ENCODE results near the gene ESR1. TPM values are rescaled to one million over a fixed set of nuclear protein-coding genes. Genes with fewer than 3 reads are reported as not detected.

Gene ESR1
- total RNA-seq, 1 experiment from 2014 or later, result not detected

DNA sequence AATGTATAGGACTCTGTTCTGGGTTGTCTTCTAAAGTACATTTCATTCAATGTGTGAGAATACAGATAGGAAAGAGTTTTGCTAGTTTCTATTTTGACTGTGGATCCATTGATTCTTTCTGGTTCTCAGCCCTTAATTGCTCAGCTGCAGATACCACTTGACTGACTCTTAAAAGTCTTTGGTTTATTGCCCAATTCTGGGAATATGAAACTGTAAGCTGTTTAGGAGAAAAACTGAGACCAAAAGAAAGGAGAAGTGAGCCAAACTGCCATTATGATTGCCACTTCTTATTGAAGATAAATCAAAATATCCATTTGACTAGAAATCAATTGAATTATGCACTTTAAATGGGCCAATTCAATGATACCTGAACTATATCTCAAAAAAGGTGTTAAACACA is 211.4 kb downstream of the ESR1 start:
- no peak overlapping the region for H3K14ac ChIP-seq (ENCODE audit: insufficient read depth, low read length)

More for the DNA sequence above, 211.4 kb downstream of the ESR1 start:
- no peak overlapping the region for H4K5ac ChIP-seq (ENCODE audit: insufficient read length, low read depth, low read length)
- H3K18ac ChIP-seq (ENCODE audit: insufficient read length, low read depth, low read length), result no peak overlapping the region
- H3K27ac ChIP-seq (ENCODE audit: insufficient read length, low read depth, low read length), result no peak overlapping the region
- no peak overlapping the region for H2AK5ac ChIP-seq (ENCODE audit: insufficient read length, low read length)
- Mint-ChIP-seq H3K36me3 (ENCODE audit: insufficient read depth in 1 of 3, low read depth in 3 of 3) (peaks cover 0 to 4% (median 0%) of the 10 kb centered on the region in 3 experiments; a peak in 3 of 7 replicates), H3K4me1 (no peaks in the 10 kb centered on the region), H3K4me3 (no peak overlapping the region), H3K27ac (no peak overlapping the region), H3K9me3 (peaks cover 5 to 10% of the 10 kb centered on the region in 2 experiments; a peak in 4 of 5 replicates), H3K27me3 (ENCODE audit: low read depth) (no peaks in the 10 kb centered on the region)
- DNase-seq, result no peak
- no peak overlapping the region for H3T11ph ChIP-seq (ENCODE audit: low read length)
- H4K8ac ChIP-seq (replicated peaks; ENCODE audit: insufficient read length, low read depth, low read length), result no peak overlapping the region
- H2BK20ac ChIP-seq (ENCODE audit: low read depth, low read length, poor library complexity, severe bottlenecking), result no peak overlapping the region
- H3K4me1 ChIP-seq (ENCODE audit: insufficient read depth, low read length), result no peaks in the 10 kb centered on the region
- no peak overlapping the region for H2BK120ac ChIP-seq (ENCODE audit: low read depth, low read length, poor library complexity, severe bottlenecking)
- no peaks in the 10 kb centered on the region for H4K20me1 ChIP-seq (ENCODE audit: control insufficient read depth, insufficient read depth, insufficient read length)
- no peak overlapping the region for H2BK5ac ChIP-seq (ENCODE audit: insufficient read length, low read length)
- H3K79me2 ChIP-seq (ENCODE audit: insufficient read depth, low read length), result no peaks in the 10 kb centered on the region
- no peak overlapping the region for H3K9ac ChIP-seq (ENCODE audit: extremely low read depth, insufficient read length, low read length)
- H2BK12ac ChIP-seq (ENCODE audit: insufficient read length, low read depth, low read length), result no peak overlapping the region
- no peak overlapping the region for H3K4me2 ChIP-seq (ENCODE audit: insufficient read depth, insufficient read length, low read length)
- no peaks in the 10 kb centered on the region for H3K79me1 ChIP-seq (ENCODE audit: insufficient read depth, low read depth, low read length, poor library complexity, severe bottlenecking)
- H3K23me2 ChIP-seq (ENCODE audit: insufficient read length, low read depth, low read length, poor library complexity, severe bottlenecking), result no peaks in the 10 kb centered on the region
- no peaks in the 10 kb centered on the region for H3K9me3 ChIP-seq (ENCODE audit: control insufficient read depth, low read depth, low read length)
- no peak overlapping the region for H2AFZ ChIP-seq (ENCODE audit: low read length)
- no peak overlapping the region for H3K56ac ChIP-seq (ENCODE audit: insufficient read length, low read depth, low read length)
- H4K91ac ChIP-seq (ENCODE audit: insufficient read length, low read depth, low read length), result no peak overlapping the region
- TF ChIP-seq, protein P1, sequence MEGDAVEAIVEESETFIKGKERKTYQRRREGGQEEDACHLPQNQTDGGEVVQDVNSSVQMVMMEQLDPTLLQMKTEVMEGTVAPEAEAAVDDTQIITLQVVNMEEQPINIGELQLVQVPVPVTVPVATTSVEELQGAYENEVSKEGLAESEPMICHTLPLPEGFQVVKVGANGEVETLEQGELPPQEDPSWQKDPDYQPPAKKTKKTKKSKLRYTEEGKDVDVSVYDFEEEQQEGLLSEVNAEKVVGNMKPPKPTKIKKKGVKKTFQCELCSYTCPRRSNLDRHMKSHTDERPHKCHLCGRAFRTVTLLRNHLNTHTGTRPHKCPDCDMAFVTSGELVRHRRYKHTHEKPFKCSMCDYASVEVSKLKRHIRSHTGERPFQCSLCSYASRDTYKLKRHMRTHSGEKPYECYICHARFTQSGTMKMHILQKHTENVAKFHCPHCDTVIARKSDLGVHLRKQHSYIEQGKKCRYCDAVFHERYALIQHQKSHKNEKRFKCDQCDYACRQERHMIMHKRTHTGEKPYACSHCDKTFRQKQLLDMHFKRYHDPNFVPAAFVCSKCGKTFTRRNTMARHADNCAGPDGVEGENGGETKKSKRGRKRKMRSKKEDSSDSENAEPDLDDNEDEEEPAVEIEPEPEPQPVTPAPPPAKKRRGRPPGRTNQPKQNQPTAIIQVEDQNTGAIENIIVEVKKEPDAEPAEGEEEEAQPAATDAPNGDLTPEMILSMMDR (conservative IDR thresholded peaks at IDR 0.05), result no peak
- H3K4ac ChIP-seq (ENCODE audit: low read depth, low read length), result no peak overlapping the region
- H2BK15ac ChIP-seq (ENCODE audit: low read depth, low read length), result no peak overlapping the region
- no peaks in the 10 kb centered on the region for H3K27me3 ChIP-seq (ENCODE audit: insufficient read depth, low read length)
- no peak overlapping the region for H3K23ac ChIP-seq (ENCODE audit: insufficient read length, low read depth, low read length)
